Heart left ventricle (tissue), 13 donors: ENCODE measurements around the gene SPIRE1.

ENCODE experiments used
- POLR2A ChIP-seq, 2 donors: fragments of 450-650 bp; IDR thresholded peaks; one replicate each; pipeline ENCODE4 v1.6.1; 2017; ENCODE audit warnings: antibody characterized with exemption in 2 of 2, mild to moderate bottlenecking in 2 of 2, moderate library complexity in 2 of 2
- TF ChIP-seq, protein P1 (sequence below), 12 donors: fragments of 200-600 bp; sonication (generic) in 4 of 12; IDR thresholded peaks; one replicate each; pipeline versions ENCODE4 v1.5.0 to v1.8.0; 2018 to 2022; ENCODE audit warnings: antibody characterized with exemption in 12 of 12, mild to moderate bottlenecking in 5 of 12
- donor health status: ischemic (EF 13 %, LVEDD 7.1; RV severe dilation, severe dysfunction).
- donor health status: DM: no; HTN: yes; CAD: no.
- donor health status: DM: no; HTN: no; CAD: no.
- donor health status: ischemic (EF 25% LVEDD 6.9; RV normal size, moderate dysfunction).
- donor health status: ischemic (EF 25% LVEDD 5.7; RV mildly dilated, moderate dysfunction).
- donor health status: ischemic (EF 35%, LVEDD 5.7; RV mildly dilated, moderate dysfunction).
- donor health status: nonischemic (EF 11% LVEDD 7.7; RV severe dilation, severe dysfunction).
- donor health status: DM: yes; HTN: yes; CAD: no.
- donor health status: PGD.
- donor health status: ischemic (EF 29% LVEDD 5.4; RV normal size, mild dysfunction).
- donor health status: nonischemic (EF 23%, LVEDD 6.1; RV moderate dilation, normal function).

DNA sequence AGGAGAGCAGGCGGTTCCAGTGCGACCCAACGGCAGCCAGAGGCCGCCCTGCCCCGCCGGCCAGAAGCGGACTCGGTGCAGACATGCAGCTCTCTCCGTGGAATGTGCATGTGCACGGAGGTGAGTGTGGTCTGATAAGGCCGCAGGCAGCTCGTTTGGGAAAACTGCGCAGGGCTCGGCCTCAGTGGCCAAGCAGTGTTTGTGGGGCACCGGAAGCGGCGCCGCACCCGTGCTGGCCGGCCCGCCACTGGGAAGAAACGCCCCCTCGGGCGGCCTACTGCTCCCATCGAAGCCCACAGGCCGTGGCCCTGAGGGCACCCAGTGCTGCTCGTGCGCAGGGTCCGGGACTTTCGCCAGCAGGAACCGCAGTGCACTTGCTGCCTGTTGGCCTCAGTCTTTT lies 225.0 kb downstream of the SPIRE1 start:
- no peak for TF ChIP-seq POLR2A (IDR thresholded peaks at IDR 0.05)
- TF ChIP-seq, protein P1, sequence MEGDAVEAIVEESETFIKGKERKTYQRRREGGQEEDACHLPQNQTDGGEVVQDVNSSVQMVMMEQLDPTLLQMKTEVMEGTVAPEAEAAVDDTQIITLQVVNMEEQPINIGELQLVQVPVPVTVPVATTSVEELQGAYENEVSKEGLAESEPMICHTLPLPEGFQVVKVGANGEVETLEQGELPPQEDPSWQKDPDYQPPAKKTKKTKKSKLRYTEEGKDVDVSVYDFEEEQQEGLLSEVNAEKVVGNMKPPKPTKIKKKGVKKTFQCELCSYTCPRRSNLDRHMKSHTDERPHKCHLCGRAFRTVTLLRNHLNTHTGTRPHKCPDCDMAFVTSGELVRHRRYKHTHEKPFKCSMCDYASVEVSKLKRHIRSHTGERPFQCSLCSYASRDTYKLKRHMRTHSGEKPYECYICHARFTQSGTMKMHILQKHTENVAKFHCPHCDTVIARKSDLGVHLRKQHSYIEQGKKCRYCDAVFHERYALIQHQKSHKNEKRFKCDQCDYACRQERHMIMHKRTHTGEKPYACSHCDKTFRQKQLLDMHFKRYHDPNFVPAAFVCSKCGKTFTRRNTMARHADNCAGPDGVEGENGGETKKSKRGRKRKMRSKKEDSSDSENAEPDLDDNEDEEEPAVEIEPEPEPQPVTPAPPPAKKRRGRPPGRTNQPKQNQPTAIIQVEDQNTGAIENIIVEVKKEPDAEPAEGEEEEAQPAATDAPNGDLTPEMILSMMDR (IDR thresholded peaks at IDR 0.05): no peak
